RCC 7860 (cell line): ENCODE data around the gene FGA.

ENCODE experiments used
- DNase-seq: peaks from one replicate; pipeline ENCODE4 v3.0.0-alpha.2; 2015; ENCODE audit warnings: low spot score
- FAIRE-seq: peaks from 2 replicates; lab custom pipeline; 2012; peaks lifted over from hg19 to GRCh38; lab: Jason Lieb, UNC

Gene FGA

GRCh38 chr4:154549894-154550790 lies 40.4 kb downstream of the FGA start, which contains the start of gene PLRG1:
Gene PLRG1 (minus strand): TSS chr4:154550400. CDS start chr4:154550308, 92 bp downstream.
- DNase-seq (peak; percentile 80), FAIRE-seq (peak; percentile 67)

- FAIRE-seq (no peak), DNase-seq (no peak)
These were observed 44.9 kb downstream of the FGA start for GRCh38 chr4:154545689-154546088.

- FAIRE-seq (no peak), DNase-seq (no peak)
These were observed 48.2 kb downstream of the FGA start for GRCh38 chr4:154542271-154542879.
